Esophagus squamous epithelium (tissue), 5 donors: ENCODE results near the gene FKBP11. TPM values are rescaled to one million over a fixed set of nuclear protein-coding genes. Genes with fewer than 3 reads are reported as not detected.

Experiments
- DNase-seq: peaks from one replicate; lab custom pipeline; 2025; lab: John Stamatoyannopoulos, UW
- H3K27ac ChIP-seq, 4 donors: fragments of 200-600 bp; sonication (generic); one replicate each; pipeline ENCODE4 v1.5.1; 2016 to 2019; ENCODE audit warnings: mild to moderate bottlenecking in 1 of 4
- H3K27me3 ChIP-seq, 4 donors: fragments of 200-600 bp; sonication (generic); 1 replicate in 3 of 4; 2 replicates in 1 of 4; pipeline versions ENCODE4 v1.5.1 to v1.6.0; 2017 to 2021; ENCODE audit warnings: antibody characterized with exemption in 1 of 4
- H3K36me3 ChIP-seq, 3 donors: fragments of 200-600 bp; sonication (generic); one replicate each; pipeline ENCODE4 v1.5.1; 2016 to 2019
- H3K4me1 ChIP-seq, 3 donors: fragments of 200-600 bp; sonication (generic); one replicate each; pipeline ENCODE4 v1.5.1; 2017 to 2019
- H3K4me3 ChIP-seq, 4 donors: fragments of 200-600 bp; sonication (generic); 1 replicate in 3 of 4; 2 replicates in 1 of 4; pipeline ENCODE4 v1.5.1; 2016 to 2019; ENCODE audit warnings: mild to moderate bottlenecking in 2 of 4, moderate library complexity in 1 of 4
- H3K9me3 ChIP-seq, 3 donors: fragments of 200-600 bp; sonication (generic); one replicate each; pipeline ENCODE4 v1.5.1; 2016 to 2019
- POLR2A ChIP-seq, 4 donors: fragments of 450-650 bp; IDR thresholded peaks; one replicate each; pipeline ENCODE4 v1.6.1; 2017; ENCODE audit warnings: antibody characterized with exemption in 4 of 4, mild to moderate bottlenecking in 4 of 4, moderate library complexity in 3 of 4
- WGBS, 2 donors: methylation state at CpG; one replicate each; pipeline ENCODE4 v1.1.5; 2018; 5-methylcytosine and 5-hydroxymethylcytosine counted together
- intact Hi-C: fragments of 100-400 bp; cut with DNase I; formaldehyde crosslinking; loops from one replicate; pipeline ENCODE4 v1.15.0; 2022
- total RNA-seq, 4 donors: library from RNA; depleted of rRNA; stranded (reverse); fragments of >200 nt; gene quantifications; one replicate each; pipeline ENCODE4 v1.1.0, GENCODE V29; 2016
- TF ChIP-seq, protein P1 (sequence below), 6 experiments: fragments of 450-650 bp in 4 of 6; fragments of 200-600 bp in 2 of 6; sonication (generic) in 2 of 6; IDR thresholded peaks; one replicate each; pipeline ENCODE4 v1.5.1; 2016 to 2019; ENCODE audit warnings: antibody characterized with exemption in 6 of 6, mild to moderate bottlenecking in 4 of 6, moderate library complexity in 4 of 6
- donor health status: DM: yes; HTN: yes; CAD: no.

Gene FKBP11
- total RNA-seq, 4 donors from 2014 or later = 9.5 to 28.6 (median 11.8) TPM

- Histone ChIP-seq H3K27ac (no peak overlapping the region), H3K27me3 (peaks cover 0 to 47% (median 18%) of the 10 kb centered on the region in 4 donors), H3K9me3 (no peaks in the 10 kb centered on the region), H3K4me1 (peaks cover 26 to 45% (median 31%) of the 10 kb centered on the region in 3 donors), H3K36me3 (no peaks in the 10 kb centered on the region), H3K4me3 (no peak overlapping the region)
- WGBS, 2 donors = 54 to 69% methylated on average over 3 of the region's 3 CpGs
- TF ChIP-seq POLR2A (IDR thresholded peaks at IDR 0.05) = no peak
- TF ChIP-seq, protein P1, sequence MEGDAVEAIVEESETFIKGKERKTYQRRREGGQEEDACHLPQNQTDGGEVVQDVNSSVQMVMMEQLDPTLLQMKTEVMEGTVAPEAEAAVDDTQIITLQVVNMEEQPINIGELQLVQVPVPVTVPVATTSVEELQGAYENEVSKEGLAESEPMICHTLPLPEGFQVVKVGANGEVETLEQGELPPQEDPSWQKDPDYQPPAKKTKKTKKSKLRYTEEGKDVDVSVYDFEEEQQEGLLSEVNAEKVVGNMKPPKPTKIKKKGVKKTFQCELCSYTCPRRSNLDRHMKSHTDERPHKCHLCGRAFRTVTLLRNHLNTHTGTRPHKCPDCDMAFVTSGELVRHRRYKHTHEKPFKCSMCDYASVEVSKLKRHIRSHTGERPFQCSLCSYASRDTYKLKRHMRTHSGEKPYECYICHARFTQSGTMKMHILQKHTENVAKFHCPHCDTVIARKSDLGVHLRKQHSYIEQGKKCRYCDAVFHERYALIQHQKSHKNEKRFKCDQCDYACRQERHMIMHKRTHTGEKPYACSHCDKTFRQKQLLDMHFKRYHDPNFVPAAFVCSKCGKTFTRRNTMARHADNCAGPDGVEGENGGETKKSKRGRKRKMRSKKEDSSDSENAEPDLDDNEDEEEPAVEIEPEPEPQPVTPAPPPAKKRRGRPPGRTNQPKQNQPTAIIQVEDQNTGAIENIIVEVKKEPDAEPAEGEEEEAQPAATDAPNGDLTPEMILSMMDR (IDR thresholded peaks at IDR 0.05) = no peak
- no peak for DNase-seq
- intact Hi-C loops = no loop called here
These were observed 43.2 kb upstream of the FKBP11 start for GRCh38 chr12:48968467-48968866.

DNA sequence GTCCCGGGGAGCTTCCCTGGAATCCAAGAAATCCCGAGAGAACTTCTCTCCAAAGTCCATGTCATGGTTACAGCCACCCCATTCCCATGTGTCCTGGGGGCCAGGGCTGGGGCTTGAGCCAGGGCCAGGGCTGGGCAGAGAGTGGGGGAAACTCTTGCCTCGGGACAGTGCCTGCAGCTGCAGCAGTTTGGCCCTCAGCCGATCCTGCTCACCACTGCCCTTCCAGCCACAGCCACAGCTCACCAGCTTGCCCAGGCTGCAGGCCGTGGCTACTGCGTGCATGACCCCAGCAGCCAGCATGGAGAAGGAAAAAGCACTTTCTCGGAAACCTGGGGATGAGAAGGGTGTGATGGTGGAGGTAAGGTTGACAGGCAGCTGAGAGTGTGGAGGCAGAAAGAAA, 42.7 kb upstream of the FKBP11 start:
- TF ChIP-seq, protein P1 (IDR thresholded peaks at IDR 0.05) = no peak
- no peak for TF ChIP-seq POLR2A (IDR thresholded peaks at IDR 0.05)
- H3K4me1 ChIP-seq = peaks cover 26 to 41% (median 31%) of the 10 kb centered on the region in 3 donors
- no peak overlapping the region for H3K27ac ChIP-seq
- intact Hi-C loops = no loop called here
- no peaks in the 10 kb centered on the region for H3K9me3 ChIP-seq
- no peak overlapping the region for H3K4me3 ChIP-seq
- DNase-seq = no peak
- H3K36me3 ChIP-seq = no peaks in the 10 kb centered on the region
- WGBS, 2 donors = 72 to 85% methylated on average over 2 to 4 of the region's 7 CpGs
- peaks cover 0 to 42% (median 16%) of the 10 kb centered on the region in 4 donors for H3K27me3 ChIP-seq

GRCh38 chr12:48966177-48966895, 41.0 kb upstream of the FKBP11 start:
- 54 to 86% methylated on average over 1 to 7 of the region's 20 CpGs for WGBS, 2 donors
- H3K27me3 ChIP-seq = peaks cover 0 to 26% (median 4%) of the 10 kb centered on the region in 4 donors
- no peak overlapping the region for H3K4me3 ChIP-seq
- no peak for DNase-seq
- H3K4me1 ChIP-seq = peaks cover 19 to 26% (median 21%) of the 10 kb centered on the region in 3 donors
- H3K36me3 ChIP-seq = no peaks in the 10 kb centered on the region
- no peak overlapping the region for H3K27ac ChIP-seq
- intact Hi-C loops = no loop called here
- TF ChIP-seq POLR2A (IDR thresholded peaks at IDR 0.05) = no peak
- TF ChIP-seq, protein P1 (IDR thresholded peaks at IDR 0.05) = no peak
- no peaks in the 10 kb centered on the region for H3K9me3 ChIP-seq

- Histone ChIP-seq H3K36me3 (no peaks in the 10 kb centered on the region), H3K27me3 (peaks cover 0 to 16% (median 1%) of the 10 kb centered on the region in 4 donors), H3K4me3 (no peak overlapping the region), H3K4me1 (peaks cover 10 to 16% (median 13%) of the 10 kb centered on the region in 3 donors), H3K9me3 (no peaks in the 10 kb centered on the region), H3K27ac (no peak overlapping the region)
- no peak for DNase-seq
- TF ChIP-seq, protein P1 (IDR thresholded peaks at IDR 0.05) = peak in 1 of 6 experiments; percentile 18
- no peak for TF ChIP-seq POLR2A (IDR thresholded peaks at IDR 0.05)
- intact Hi-C loops = no loop called here
These were observed 40.1 kb upstream of the FKBP11 start for GRCh38 chr12:48965298-48965838.

- no peaks in the 10 kb centered on the region for H3K27me3 ChIP-seq
- DNase-seq = no peak
- H3K36me3 ChIP-seq = no peaks in the 10 kb centered on the region
- H3K9me3 ChIP-seq = no peaks in the 10 kb centered on the region
- H3K4me3 ChIP-seq = no peak overlapping the region
- H3K27ac ChIP-seq = no peak overlapping the region
- intact Hi-C loops = no loop called here
- peaks cover 4 to 12% (median 5%) of the 10 kb centered on the region in 3 donors for H3K4me1 ChIP-seq
- TF ChIP-seq, protein P1 (IDR thresholded peaks at IDR 0.05) = no peak
- TF ChIP-seq POLR2A (IDR thresholded peaks at IDR 0.05) = no peak
These were observed 36.5 kb upstream of the FKBP11 start for GRCh38 chr12:48961801-48962200.
